GM19023 (cell line): Measurements from ENCODE around the gene SLC38A2.
"Not testable (repeated sequence)": the region's sequence is repeated elsewhere in the genome, so short reads cannot be mapped to it uniquely, and the experiment has no call there.

ENCODE experiments used
- ATAC-seq: cut with Tn5 transposase; IDR thresholded peaks from one replicate; pipeline ENCODE4 v1.9.1; 2021; ENCODE audit warnings: mild to moderate bottlenecking, moderate library complexity; ENCODE audit not compliant: unreplicated experiment

The SLC38A2 gene

DNA sequence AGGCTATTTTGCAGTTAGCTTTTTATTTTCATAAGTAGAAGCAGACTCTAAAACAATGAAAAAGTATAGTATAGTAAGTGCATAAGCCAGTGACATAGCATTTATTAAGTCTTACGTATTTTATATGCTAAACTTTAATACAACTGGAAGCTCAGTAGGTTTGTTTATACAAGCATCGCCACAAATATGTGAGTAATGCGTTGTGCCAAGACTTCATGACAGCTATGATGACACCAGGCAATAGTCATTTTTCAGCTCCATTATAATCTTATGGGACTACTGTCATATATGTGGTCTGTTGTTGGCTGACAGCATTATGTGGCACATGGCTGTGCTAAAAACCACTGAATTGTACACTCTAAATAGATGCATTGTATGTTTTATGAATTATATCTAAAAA lies 40.3 kb downstream of the SLC38A2 start:
- ATAC-seq: no peak

DNA sequence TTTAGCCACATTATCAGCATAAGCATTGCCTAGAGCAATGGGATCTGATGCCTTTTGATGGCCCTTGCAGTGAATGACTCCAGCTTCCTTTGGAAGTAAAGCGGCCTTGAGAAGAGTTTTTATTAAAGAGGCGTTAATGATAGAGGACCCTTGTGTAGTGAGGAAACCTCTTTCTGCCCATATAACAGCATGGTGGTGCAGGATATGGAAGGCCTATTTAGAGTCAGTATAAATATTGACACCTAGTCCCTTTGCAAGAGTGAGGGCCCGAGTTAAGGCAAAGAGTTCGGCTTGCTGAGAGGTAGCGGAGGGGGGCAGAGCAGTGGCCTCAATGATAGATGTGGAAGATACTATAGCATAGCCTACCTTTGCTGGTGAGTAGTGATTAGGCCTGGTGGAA lies 47.5 kb downstream of the SLC38A2 start:
- not testable (repeated sequence) for ATAC-seq

DNA sequence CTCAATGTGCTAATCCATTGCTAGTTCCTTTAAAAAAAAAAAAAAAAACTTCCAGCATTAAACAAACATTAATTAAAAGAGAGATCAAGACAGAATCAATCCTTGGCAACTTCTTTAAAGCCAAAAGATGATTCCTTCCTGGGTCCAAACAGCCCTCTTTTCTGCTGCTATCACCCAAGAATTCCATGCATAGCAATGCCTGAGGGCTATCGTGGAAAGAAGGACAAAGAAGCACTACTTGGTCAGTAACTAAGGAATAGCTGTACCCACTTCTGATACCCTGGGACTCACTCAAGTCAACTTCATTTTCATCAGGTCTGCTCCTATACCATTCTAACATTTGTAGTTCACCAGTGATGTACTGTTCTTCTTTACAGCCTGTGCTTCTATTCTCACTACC lies 51.8 kb downstream of the SLC38A2 start:
- no peak for ATAC-seq

DNA sequence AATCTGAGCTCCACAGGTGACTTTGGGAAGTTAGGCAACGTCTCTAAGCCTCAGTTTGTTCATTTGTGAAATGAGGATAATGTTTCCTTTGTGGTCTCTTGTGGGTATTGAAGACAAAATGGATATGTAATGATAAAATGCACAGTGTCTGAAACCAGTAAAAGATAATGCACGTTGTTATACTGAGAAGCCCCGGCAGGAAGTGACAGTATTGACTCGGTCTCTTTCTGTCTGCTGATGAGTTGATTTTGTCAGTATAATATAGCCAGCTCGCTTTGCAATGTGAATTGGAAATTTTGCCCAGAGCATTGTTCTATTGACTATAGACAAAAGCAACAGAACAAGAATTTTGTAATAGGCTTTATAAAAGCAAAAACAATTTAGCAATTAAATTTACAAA lies 54.5 kb downstream of the SLC38A2 start:
- ATAC-seq: no peak
